Measurements from ENCODE around the gene SRGAP2C.
"Not testable (repeated sequence)": the region's sequence is repeated elsewhere in the genome, so short reads cannot be mapped to it uniquely, and the experiment has no call there.

DNA sequence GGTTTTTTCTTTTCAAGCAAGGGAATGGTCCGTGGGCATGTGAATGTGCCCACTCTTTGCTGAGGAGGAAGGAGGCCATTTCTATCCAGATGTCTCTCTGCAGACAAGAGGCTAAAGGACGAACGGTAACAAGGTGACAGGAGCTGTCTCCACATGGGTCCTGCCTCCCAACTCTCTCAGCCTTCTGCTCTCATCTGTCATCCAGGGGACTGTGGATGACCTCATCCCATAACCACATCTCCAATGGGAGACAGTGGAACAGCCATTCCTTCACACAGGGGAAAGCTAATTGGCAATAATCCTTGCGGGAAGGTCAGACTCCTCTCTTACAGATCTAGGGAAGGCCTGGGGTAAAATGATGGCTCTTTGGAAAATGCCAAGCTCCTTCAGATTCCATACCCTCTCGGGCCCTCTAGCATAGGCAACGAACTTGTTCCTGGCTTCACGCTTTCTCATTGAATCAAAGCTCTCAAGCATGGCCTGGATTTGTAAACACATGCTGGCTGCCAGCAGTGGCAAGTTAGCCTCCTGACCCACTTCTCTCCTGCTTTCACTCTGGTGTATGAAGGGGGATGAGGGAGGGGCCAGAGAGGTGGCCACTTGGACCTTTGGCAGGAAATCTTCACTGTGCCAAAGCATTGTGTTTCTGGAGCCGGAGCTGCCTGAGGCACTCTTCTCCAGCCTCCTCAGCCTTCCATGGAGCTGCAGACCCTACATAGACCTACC is 201.0 kb downstream of the SRGAP2C start:
- not testable (repeated sequence) for TF ChIP-seq EZH2 (IDR thresholded peaks at IDR 0.05; ENCODE audit: borderline replicate concordance, insufficient read depth, low read length, poor library complexity, severe bottlenecking); CTCF (IDR thresholded peaks at IDR 0.05; ENCODE audit: poor library complexity, severe bottlenecking); TAF1 (IDR thresholded peaks at IDR 0.05; ENCODE audit: low read depth); POLR2AphosphoS5 (IDR thresholded peaks at IDR 0.05)
- TF ChIP-seq, protein P1, sequence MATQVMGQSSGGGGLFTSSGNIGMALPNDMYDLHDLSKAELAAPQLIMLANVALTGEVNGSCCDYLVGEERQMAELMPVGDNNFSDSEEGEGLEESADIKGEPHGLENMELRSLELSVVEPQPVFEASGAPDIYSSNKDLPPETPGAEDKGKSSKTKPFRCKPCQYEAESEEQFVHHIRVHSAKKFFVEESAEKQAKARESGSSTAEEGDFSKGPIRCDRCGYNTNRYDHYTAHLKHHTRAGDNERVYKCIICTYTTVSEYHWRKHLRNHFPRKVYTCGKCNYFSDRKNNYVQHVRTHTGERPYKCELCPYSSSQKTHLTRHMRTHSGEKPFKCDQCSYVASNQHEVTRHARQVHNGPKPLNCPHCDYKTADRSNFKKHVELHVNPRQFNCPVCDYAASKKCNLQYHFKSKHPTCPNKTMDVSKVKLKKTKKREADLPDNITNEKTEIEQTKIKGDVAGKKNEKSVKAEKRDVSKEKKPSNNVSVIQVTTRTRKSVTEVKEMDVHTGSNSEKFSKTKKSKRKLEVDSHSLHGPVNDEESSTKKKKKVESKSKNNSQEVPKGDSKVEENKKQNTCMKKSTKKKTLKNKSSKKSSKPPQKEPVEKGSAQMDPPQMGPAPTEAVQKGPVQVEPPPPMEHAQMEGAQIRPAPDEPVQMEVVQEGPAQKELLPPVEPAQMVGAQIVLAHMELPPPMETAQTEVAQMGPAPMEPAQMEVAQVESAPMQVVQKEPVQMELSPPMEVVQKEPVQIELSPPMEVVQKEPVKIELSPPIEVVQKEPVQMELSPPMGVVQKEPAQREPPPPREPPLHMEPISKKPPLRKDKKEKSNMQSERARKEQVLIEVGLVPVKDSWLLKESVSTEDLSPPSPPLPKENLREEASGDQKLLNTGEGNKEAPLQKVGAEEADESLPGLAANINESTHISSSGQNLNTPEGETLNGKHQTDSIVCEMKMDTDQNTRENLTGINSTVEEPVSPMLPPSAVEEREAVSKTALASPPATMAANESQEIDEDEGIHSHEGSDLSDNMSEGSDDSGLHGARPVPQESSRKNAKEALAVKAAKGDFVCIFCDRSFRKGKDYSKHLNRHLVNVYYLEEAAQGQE (IDR thresholded peaks at IDR 0.05; ENCODE audit: borderline replicate concordance) = not testable (repeated sequence)

Data from neural cell (in vitro differentiated cells).